Urothelium cell line (cell line): ENCODE measurements around the gene CLEC3A.
A peak's percentile ranks its signal among the peaks of the same experiment; 100 is the strongest.
"Not testable (repeated sequence)": the region's sequence is repeated elsewhere in the genome, so short reads cannot be mapped to it uniquely, and the experiment has no call there.

ENCODE experiments used
- DNase-seq: peaks from one replicate; pipeline ENCODE4 v3.0.0; 2011; ENCODE audit warnings: low spot score, mixed read lengths
- FAIRE-seq: peaks from 2 replicates; lab custom pipeline; 2011; peaks lifted over from hg19 to GRCh38; lab: Jason Lieb, UNC

The CLEC3A gene, protein sequence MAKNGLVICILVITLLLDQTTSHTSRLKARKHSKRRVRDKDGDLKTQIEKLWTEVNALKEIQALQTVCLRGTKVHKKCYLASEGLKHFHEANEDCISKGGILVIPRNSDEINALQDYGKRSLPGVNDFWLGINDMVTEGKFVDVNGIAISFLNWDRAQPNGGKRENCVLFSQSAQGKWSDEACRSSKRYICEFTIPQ

DNA sequence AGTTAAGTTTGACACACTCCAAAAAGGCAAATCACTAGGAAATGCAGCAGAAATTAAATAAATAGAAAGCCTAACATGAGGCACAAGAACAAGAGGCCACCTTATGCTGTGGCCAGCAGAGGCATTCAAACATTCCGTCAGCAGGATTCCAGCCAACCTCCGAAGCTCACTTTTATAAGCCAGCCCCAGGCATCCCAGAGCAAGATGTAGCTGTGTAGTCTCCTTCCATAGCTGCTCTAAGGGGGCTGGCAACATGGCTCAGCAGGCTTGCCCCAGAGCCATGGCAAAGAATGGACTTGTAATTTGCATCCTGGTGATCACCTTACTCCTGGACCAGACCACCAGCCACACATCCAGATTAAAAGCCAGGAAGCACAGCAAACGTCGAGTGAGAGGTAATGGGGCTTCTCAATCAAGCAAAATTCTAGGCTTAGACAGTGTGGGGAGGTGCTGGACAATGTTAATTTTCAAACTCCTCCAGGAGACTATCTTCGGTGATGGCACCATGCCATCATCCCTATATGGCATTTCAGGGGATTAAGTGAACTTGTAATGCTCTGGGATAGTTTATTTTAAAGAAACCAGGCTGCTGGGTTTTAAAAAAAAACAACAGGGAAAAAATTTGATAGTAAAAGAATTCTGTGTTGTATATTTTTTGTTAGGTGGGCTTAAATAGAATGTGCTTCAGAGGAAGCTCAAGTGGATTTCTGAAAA is at the start of gene CLEC3A:
Gene CLEC3A (plus strand): TSS at position 202 of the 714 bp plus-strand sequence. CDS start 79 bp downstream, at position 281.
- DNase-seq (no peak), FAIRE-seq (no peak)

DNA sequence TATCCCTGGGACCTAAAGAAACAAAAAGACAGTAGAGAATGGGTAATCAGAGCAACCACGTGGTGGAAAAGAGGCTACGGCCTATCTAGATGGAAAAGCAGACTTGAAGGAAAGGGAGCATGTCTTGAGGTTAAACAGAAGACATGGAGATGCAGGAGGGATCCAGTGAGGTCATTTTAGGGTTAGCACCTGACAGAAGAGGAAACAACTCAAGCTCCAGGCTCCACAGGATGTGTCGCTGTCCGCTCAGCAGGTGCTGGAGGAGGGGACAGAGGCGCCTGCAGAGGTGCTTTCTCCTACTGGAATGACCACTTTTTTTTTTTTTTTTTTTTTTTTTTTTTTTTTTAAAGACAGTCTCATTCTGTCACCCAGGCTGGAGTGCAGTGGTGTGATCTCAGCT is 47.5 kb upstream of the CLEC3A start:
- DNase-seq (peak; percentile 40), FAIRE-seq (no peak)

DNA sequence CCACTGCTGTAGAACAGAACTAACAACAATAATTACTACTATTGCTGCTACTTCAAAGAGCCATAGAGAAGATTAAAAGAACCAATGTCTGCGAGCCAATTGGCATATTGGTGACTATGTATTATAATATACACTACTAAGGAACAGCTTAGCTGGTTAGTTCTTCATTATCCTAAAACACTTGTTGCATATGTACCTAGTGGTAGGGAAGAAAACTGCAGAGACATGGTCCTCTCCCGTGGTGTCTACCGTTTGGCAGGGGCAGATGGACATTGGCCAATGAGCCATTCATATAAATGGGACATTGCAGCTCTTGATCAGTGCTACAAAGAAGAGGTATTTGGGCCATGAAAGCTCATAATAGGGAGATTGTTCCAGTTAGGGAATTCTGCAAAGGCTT is 46.4 kb upstream of the CLEC3A start:
- FAIRE-seq = no peak
- DNase-seq = no peak

DNA sequence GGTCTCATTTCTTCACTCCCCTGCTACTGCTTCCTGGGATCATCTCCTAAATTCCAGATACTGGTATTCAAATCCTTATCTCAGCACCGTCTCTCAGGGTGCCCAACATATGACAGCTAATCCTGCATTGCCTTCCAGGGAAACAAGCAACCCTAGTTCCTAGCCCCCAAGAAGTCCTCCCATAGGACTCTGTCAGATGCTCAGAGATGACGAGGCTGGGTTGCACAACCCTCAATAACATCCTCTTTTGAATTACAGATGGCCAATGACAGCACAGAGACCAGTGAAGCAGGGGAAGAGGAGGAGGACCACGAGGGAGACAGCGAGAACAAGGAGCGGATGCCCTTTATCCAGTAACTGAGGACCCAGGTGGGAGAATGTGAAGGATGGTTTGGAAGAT is 45.0 kb upstream of the CLEC3A start:
- DNase-seq = no peak

DNA sequence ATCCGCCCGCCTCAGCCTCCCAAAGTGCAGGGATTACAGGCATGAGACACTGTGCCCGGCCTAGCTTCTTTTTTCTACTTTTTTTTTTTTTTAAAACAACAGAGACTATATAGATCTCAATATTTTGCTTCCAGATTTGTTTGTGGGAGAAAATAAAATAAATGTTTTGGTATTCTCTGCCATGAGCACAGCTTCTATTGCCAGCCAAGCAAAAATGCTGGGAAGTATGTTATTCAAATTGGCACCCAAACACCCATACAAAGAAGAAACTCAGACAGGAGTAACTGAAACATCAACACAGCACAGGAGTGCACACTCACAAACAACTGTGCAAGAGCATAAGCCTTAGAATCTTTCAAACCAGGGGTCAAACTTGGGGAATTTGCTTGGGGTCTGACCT is 37.2 kb upstream of the CLEC3A start:
- FAIRE-seq (no peak), DNase-seq (no peak)

More for the DNA sequence above, 45.0 kb upstream of the CLEC3A start:
- FAIRE-seq = no peak

DNA sequence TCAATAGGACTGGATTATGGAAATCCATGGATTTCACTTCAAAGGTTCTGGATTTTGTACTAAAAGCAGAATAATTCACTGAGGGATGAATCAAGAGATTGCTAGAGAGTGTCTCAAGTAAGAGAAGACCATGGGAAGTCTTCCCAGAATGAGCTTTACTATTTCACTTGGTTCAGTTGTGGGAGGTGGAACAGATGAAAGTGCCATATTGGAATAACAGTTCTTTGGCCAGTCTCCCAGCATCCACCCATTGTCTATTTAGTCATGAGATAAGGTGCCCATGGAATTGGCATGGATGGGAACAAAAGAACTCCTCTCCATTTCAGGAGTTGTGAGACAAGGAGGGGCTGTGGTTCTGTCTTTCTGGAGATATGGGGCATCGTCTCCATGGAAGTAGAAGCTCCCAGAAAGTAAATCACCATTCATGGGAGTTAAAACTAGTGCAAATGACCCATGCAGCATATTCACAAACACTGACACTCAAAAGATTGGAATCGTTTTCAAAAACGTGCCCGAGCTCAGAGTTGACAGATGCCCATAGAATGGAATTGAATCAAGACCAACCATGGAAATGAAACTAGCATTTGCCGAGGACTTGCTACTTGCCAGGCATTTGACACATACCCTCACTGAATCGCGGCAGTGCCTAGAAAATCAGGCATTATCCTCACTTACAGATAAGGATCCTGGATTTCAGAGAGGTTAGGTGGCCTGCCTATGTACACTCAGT is 36.2 kb upstream of the CLEC3A start:
- no peak for DNase-seq
- no peak for FAIRE-seq

DNA sequence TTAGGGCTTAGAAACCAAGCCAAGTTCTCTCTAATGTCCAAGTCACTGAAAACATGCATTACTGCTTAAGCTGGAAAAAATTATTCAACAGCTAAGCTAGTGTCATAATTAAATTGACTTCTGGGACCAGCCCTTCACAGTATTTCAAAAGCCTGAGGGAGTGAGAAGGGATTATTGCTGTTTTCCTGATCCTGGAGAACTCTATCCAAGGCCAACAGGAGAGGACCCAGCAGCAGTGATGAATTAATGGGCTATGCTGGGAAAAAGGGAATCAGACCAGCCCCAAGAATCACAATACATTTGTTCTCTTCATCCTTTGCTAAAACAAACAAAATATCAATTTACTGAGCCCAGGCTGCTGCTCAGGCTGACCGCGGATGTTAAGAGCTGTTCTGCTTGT is 34.5 kb upstream of the CLEC3A start:
- no peak for FAIRE-seq
- DNase-seq = no peak

DNA sequence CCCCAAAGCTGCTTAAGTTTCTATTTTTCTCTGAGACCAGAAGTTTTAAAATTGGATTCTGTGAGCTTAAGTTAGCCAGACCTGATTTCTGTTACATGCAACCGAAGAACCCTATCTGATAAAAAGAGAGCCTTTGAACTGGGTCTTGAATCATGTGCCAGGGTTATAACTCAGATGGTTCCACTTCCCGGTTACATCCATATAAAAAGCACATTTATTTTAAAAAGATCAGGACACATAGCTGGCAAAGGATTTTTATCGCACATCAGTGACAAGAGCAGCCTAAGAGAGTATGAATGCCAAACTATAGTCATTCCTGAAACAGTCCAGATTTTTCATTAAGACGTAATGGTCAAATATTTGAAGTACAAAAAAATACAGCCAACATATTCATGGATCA is 32.5 kb upstream of the CLEC3A start:
- DNase-seq = no peak
- FAIRE-seq = no peak

DNA sequence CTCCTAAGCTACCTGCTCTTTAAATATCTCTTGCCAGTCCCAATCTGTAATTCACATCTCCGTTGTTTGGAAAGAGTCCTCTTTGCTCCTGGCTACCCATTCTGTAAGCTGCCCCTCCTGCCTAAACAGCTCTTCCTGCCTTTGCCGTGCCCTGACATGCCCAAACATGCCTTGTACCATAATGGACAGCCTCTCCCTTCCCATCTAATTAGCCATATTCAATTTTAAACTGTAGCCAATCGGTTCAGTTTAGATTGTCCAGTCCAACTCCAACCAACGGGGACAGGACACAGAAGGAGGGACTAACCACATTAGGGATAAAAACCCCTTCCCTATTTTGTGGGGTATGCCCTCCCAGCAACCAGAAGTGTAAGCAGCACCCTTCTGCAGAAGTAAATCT is 30.6 kb upstream of the CLEC3A start:
- DNase-seq = no peak
- no peak for FAIRE-seq

DNA sequence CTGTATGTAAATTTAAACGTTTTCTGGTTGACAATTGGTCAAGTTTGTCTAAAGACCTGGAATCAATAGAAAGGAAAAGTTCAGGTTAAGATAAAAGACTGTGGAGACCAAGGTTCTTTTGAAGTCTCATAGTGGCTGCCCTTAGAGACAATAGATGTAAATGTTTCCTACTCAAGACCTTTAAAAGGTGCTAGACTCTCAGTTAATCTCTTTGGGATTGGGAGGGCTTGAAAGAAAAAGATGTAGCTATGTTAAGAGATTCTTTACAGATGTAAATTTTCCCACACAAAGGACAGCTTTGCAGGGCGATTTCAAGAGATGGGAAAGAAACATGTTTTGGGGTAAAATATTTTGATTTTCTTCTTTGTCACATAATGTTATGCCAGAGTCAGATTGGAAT is 30.0 kb upstream of the CLEC3A start:
- not testable (repeated sequence) for DNase-seq, FAIRE-seq

DNA sequence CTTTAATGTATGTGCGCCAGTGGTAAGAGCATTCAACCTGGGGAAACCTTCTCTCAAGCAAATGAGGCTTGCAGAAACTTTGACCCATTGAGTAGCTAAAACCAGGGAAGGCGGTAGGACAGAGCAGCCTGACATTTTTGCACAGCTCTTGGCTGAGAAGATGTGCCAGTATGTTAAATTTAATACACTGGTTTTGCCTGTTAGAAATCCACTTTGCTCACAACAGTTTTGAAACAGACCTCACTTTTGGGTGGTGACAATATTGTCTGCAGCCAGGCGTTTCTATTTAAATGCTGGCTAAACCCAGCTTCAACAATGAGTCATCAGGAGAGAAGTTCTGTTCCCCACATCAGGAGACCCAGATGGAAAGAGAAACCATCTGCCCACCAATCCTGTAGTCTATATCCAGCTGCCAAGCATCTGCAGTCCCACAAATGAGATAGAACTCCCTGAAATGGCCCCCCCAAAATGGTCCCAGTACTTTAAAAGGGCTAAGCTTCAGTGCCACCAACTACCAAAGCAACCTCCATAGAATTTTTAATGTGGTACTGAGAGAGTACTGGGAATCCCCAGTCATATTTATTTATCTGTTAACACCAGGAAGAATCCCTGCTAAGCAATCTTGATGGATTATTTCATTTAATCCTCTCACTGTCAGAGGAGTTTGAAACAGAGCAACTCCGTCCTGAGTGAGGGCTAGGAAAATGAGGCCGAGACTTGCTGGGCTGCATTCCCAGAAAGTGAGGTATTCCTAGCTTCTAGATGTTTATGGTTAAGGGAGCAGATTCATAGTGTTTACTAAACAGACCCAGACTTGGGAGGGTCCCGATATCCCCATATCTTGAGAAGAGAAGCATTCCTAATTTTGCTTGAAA is 29.0 kb upstream of the CLEC3A start:
- DNase-seq = peak; percentile 42
- FAIRE-seq = no peak

DNA sequence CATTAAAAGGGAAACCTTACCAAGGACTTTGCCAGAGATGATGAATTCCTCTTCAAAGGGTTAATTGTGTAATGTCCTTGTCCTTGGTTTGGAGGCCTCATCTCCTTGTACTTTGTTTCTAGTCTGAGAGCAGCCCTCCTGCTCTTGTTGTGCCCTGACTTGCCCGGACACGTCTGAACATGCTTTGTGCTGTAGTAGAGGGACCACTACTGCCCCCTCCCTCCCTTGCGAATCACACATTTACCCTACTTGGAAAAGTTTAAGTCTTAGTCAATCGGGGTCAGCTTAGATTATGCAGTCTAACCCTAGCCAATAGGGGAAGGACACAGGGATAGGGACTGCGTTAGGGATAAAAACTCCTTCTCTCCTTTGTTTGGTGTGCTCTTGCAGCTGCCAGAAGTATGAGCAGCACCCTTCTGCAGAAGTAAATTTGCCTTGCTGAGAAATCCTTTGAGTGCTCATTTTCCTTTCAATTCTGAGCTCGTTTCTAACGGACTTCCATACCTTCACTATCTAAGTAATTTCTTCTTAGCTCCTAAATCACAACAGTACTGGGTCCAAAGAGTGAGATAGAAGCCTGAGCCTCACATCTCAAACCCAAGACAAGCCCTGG is 26.4 kb upstream of the CLEC3A start:
- DNase-seq (no peak), FAIRE-seq (no peak)

DNA sequence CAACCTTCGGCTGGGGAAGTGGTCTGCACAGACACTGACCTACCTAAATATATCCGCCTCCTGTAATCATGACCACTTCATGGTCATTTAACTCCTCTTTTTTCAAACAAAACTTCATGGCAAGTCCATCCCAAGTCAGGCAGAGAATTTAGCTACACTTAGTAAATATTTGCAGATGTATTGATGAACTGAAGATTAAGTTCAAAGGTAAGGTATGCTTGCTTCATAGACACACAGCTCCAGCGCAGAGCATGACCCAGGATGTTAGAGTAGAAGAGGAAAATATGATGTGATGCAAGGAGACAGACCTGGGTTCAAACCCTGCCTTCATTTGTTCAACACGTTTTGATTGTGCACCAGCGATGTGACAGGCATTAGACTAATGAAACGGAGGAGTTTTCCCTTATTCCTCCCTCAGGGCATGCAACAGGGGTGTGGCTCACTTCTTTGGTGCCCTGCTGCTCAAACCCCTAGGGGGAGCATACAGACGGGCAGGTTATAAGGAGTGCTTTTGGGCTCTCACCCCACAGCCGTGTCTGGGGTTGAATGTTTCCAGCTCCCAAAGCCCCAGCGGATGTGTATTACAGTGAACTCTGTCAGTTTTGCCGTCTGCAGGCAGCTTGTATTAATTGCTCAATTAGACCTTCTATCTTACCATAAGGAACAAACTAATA is 23.9 kb upstream of the CLEC3A start:
- DNase-seq (no peak), FAIRE-seq (no peak)

DNA sequence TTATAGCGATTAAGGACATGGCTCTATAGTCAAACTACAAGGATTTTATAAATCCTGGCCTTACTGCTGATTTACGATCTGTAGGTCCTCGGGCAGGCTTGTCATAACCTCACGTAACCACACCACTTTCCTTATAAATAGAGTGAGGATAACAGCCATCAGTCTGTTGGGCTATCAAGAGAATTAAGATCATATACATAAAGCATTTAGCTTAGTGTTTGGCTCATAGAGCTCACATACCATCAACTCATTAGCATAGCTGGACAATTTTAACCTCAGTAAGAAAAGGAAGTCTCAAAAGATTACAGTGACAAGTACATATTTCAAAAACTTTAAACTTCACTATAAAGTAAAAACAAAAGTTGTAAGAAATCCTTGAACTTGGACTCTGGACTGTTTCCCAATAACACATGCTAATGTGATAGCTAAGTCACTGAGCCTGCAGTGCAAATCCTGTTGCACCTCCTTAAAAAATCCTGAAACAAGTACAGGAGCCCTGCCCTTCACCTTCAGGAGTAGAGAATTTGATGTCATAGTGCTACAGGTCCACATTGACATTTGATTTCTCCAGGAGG is 20.8 kb upstream of the CLEC3A start:
- DNase-seq (no peak), FAIRE-seq (no peak)

DNA sequence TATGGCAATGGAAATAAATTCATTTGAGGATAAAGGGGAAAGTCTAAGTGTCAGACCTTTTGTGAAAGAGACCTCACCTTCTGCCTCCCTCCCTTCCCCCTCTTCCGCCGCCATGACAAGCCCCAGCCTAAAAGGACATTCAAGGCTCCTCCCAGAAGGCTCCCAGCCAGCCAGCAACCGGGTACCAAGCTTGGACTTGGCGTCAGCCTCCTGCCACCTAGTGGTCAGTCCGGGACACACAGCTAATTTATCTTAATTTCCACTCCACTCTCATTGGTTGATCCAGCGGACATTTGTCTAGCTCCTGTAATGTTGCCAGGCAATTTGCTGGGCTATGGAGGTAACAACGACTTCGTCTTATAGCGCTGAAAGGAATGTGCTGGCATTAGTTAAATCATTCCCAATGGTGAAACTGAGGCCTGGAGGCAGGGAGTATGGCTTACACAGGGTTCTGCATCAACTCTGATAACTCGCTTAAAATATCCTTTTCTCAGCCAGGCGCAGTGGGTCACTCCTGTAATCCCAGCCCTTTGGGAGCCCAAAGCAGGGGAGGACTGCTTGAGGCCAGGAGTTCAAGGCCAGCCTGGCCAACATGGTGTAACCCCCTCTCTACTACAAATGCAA is 19.3 kb upstream of the CLEC3A start:
- DNase-seq (peak; percentile 76), FAIRE-seq (no peak)

DNA sequence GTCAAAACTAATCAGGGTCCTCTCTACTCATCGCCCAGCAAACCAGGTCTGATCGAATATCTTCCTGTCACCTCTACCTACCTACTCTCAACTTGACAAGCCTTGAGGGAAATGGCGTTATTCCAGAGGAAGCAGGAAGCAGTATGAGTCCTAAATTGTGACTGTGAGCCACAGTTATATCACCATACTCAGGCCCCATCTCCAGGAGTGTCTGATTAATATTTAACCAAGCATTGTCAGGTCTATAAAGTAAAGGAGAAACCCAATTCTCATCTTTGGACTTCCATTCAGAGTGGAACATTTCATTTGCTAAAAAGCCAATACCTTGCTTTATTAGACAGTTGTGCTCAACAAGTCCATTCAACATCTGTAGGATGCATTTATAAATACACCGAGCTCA is 17.8 kb upstream of the CLEC3A start:
- DNase-seq (no peak), FAIRE-seq (no peak)

DNA sequence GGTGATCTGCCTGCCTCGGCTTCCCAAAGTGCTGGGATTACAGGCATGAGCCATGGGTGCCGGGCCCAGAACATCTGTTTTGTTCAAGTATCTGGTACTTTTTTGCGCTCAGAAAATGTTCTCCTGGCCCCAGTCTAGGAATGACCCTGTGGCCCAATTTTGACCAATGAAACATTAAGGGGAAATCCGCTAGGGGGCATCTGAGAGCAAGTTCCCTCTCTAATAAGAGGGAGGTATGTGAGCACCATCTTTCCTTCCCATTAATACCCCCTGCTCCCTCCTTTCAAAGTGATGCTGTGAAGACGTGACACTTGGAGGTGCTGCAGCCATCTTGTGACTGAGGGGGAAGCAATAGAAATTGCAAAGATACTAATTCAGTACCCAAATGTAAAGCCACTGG is 16.5 kb upstream of the CLEC3A start:
- FAIRE-seq (no peak), DNase-seq (no peak)

DNA sequence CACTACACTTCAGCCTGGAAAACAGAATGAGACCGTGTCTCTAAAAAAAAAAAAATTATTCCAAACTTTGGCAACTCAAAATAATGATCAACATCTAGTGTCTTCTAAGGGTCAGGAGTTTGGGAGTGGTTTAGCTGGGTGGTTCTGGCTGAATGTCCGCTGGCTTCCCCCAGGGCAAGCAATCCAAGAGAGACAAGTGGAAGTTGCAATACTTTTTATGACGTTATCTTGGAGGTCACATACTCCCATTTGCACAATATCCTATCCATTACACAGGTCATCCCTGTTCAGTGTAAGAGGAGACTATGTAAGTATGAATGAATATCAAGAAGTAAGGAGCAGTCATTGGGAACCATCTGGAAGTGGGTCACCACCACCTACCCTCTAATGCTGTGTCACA is 15.2 kb upstream of the CLEC3A start:
- no peak for DNase-seq
- FAIRE-seq = no peak

DNA sequence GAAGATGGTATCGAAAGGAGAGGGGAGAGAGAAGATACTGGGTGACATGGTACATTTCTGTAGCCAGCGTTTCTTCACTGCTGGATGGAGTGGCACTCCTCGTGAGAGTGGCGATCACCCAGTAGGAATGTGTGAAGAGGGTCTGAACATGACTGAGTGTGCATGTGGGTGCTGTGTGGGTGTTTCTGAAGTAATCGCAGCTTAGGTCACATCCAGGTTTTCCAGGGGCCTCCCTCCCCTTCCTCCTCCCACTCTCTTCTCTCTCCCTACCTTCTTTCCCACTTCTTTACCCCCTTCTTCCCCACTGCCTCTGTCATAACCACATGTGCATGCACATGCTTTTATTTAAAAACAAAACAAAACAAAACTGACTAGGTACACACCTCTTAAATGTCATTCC is 1.8 kb downstream of the CLEC3A start:
- FAIRE-seq = no peak
- no peak for DNase-seq
